GM15510 (cell line): ENCODE results near the gene CD226.

Source experiments
- POLR2A ChIP-seq: IDR thresholded peaks from 3 replicates; pipeline ENCODE4 v1.6.1; 2011; ENCODE audit warnings: borderline replicate concordance; ENCODE audit not compliant: insufficient read length; ENCODE audit errors: extremely low read depth

The CD226 gene

GRCh38 chr18:69947361-69948133 lies at the start of gene CD226:
CD226 (minus strand) TSS chr18:69947873; CDS start chr18:69947406, 467 bp downstream.
- peak; percentile 49 for TF ChIP-seq POLR2A

- TF ChIP-seq POLR2A: no peak
These were observed 49.5 kb upstream of the CD226 start for GRCh38 chr18:69996951-69997798.

- no peak for TF ChIP-seq POLR2A
These were observed 48.7 kb upstream of the CD226 start for GRCh38 chr18:69996417-69996816.

- TF ChIP-seq POLR2A: no peak
These were observed 48.1 kb upstream of the CD226 start for GRCh38 chr18:69995774-69996173.

GRCh38 chr18:69992776-69993175 lies 45.1 kb upstream of the CD226 start:
- TF ChIP-seq POLR2A: no peak

- no peak for TF ChIP-seq POLR2A
These were observed 40.2 kb upstream of the CD226 start for GRCh38 chr18:69987870-69988269.

- TF ChIP-seq POLR2A: no peak
These were observed 37.6 kb upstream of the CD226 start for GRCh38 chr18:69985239-69985638.

- TF ChIP-seq POLR2A: no peak
These were observed 34.7 kb upstream of the CD226 start for GRCh38 chr18:69982417-69982816.

- no peak for TF ChIP-seq POLR2A
These were observed 34.3 kb upstream of the CD226 start for GRCh38 chr18:69981948-69982347.

GRCh38 chr18:69980982-69981804 lies 33.5 kb upstream of the CD226 start:
- no peak for TF ChIP-seq POLR2A

- TF ChIP-seq POLR2A: no peak
These were observed 32.8 kb upstream of the CD226 start for GRCh38 chr18:69980509-69980908.

- TF ChIP-seq POLR2A: no peak
These were observed 31.4 kb upstream of the CD226 start for GRCh38 chr18:69978732-69979715.

GRCh38 chr18:69974365-69974764 lies 26.7 kb upstream of the CD226 start:
- no peak for TF ChIP-seq POLR2A

- no peak for TF ChIP-seq POLR2A
These were observed 21.8 kb upstream of the CD226 start for GRCh38 chr18:69969491-69969890.
